ENCODE results near the gene SLC7A11.
A peak's percentile ranks its signal among the peaks of the same experiment; 100 is the strongest.
"Not testable (repeated sequence)": the region's sequence is repeated elsewhere in the genome, so short reads cannot be mapped to it uniquely, and the experiment has no call there.

The SLC7A11 gene

DNA sequence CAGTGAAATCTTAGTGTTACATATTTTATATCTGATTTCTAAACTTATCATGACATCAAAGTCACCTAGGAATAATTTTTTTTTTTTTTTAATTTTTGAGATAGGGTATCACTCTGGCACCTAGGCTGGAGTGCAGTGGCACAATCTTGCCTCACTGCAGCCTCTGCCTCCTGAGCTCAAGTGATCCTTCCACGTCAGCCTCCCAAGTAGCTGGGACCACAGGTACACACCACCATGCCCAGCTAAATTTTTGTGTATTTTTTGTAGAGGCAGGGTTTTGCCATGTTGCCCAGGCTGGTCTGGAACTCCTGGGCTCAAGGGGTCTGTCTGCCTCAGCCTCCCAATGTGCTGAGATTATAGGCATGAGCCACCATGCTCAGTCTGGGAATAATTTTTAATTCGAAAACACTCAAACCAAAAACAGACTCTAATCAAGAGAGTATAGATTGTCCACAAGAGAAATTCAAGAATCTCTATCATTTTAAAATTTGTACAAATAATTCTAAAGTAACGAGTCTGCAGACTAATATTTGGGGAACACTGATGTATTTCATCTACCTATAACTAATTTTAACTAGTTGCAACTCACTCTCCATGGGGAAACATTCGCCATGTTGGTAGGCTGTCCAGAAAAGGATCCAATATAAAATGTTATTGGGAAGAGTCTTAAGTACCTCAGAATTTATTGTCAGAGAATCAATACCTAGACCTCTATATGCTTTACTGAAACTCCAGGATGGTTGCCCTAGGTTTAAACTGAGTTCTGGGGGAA is 3.4 kb downstream of the SLC7A11 start:
- H3K4me3 ChIP-seq (replicated peaks in 1 of 2; ENCODE audit: low read depth in 2 of 2, low read length in 2 of 2), result peak overlapping the region in 1 of 2 donors; percentile 75
- DNase-seq (ENCODE audit: low read depth in 2 of 2), result no peak
- TF ChIP-seq, protein P1, sequence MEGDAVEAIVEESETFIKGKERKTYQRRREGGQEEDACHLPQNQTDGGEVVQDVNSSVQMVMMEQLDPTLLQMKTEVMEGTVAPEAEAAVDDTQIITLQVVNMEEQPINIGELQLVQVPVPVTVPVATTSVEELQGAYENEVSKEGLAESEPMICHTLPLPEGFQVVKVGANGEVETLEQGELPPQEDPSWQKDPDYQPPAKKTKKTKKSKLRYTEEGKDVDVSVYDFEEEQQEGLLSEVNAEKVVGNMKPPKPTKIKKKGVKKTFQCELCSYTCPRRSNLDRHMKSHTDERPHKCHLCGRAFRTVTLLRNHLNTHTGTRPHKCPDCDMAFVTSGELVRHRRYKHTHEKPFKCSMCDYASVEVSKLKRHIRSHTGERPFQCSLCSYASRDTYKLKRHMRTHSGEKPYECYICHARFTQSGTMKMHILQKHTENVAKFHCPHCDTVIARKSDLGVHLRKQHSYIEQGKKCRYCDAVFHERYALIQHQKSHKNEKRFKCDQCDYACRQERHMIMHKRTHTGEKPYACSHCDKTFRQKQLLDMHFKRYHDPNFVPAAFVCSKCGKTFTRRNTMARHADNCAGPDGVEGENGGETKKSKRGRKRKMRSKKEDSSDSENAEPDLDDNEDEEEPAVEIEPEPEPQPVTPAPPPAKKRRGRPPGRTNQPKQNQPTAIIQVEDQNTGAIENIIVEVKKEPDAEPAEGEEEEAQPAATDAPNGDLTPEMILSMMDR (IDR thresholded peaks at IDR 0.05; ENCODE audit: low read depth, low read length), result no peak

DNA sequence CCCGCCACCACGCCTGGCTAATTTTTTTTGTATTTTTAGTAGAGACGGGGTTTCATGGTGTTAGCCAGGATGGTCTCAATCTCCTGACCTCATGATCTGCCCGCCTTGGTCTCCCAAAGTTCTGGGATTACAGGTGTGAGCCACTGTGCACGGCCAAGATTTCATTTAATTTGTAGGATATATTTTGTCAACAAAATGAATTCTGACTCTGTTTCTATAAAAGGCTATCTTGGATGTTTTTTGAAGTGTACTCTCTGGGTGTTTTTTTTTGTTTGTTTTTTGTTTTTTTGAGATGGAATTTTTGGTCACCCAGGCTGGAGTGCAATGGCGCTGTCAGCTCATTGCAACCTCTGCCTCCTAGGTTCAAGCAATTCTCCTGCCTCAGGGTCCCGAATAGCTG is 5.0 kb downstream of the SLC7A11 start:
- not testable (repeated sequence) for DNase-seq (ENCODE audit: low read depth in 2 of 2); H3K4me3 ChIP-seq (replicated peaks in 1 of 2; ENCODE audit: low read depth in 2 of 2, low read length in 2 of 2)

DNA sequence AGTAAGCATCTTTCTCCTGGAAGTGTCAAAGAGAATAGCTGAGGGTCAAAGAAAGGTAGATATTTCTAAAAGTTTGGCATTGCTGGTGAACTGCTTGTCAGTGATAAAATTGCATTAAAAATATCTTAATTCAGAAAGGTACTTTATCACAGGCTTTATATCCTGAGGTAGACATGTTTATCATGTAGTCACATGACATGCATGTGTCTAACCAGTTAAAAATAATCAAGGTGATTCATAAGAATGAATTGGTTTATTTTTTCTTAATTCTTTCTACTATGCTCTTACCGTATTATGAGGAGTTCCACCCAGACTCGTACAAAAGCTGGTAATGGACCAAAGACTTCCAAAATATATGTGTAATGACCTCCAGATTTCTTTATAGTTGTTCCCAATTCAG is 6.1 kb downstream of the SLC7A11 start:
- TF ChIP-seq, protein P1 (IDR thresholded peaks at IDR 0.05; ENCODE audit: low read depth, low read length), result no peak
- no peak for DNase-seq (ENCODE audit: low read depth in 2 of 2)
- H3K4me3 ChIP-seq (replicated peaks in 1 of 2; ENCODE audit: low read depth in 2 of 2, low read length in 2 of 2), result no peak overlapping the region

DNA sequence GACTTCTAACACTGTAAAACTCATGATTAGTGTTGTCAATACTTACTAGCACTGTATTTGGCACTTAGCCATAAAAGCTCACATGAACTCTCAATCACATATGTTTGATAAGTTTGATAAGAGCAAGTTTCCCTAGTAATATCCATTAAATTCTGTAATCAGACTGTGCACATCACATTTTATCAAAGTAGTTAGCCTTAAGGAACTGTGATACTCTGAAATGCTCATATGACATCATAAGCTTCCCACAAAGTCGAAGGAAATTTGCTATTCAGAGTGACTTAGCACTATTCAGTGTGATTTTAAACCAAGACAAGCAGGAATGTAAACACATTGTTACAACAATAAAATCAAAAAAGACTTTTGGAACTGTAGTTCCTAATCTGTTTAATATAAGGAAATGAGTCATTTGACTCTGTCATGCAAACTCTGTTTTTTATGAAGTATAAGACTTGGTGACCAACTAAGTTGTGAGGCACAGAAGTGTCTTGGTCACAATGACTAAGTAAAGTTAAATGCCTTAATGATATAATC is 6.7 kb downstream of the SLC7A11 start:
- H3K4me3 ChIP-seq (replicated peaks in 1 of 2; ENCODE audit: low read depth in 2 of 2, low read length in 2 of 2), result no peak overlapping the region
- DNase-seq (ENCODE audit: low read depth in 2 of 2), result peak; percentile 91 to 96
- TF ChIP-seq, protein P1 (IDR thresholded peaks at IDR 0.05; ENCODE audit: low read depth, low read length), result no peak

DNA sequence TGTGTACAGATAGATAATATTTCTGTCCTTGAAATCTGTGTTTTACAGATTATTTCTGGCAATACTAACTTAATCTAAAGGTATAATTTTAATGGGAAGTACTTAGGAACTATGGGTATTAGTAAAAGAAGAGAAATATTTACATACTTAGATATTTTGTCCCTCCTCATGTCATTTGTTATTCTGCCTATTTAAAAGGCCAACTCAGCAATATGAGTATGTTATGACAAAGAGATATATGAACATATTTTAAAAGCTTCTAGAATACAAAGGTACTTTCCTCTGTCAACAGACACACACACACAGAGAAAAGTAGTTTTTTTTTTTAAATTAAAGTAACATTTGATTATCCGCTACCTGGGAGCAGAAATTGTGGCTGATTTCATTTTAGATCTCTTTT is 7.9 kb downstream of the SLC7A11 start:
- DNase-seq (ENCODE audit: low read depth in 2 of 2), result no peak
- TF ChIP-seq, protein P1 (IDR thresholded peaks at IDR 0.05; ENCODE audit: low read depth, low read length), result no peak
- H3K4me3 ChIP-seq (replicated peaks in 1 of 2; ENCODE audit: low read depth in 2 of 2, low read length in 2 of 2), result no peak overlapping the region

DNA sequence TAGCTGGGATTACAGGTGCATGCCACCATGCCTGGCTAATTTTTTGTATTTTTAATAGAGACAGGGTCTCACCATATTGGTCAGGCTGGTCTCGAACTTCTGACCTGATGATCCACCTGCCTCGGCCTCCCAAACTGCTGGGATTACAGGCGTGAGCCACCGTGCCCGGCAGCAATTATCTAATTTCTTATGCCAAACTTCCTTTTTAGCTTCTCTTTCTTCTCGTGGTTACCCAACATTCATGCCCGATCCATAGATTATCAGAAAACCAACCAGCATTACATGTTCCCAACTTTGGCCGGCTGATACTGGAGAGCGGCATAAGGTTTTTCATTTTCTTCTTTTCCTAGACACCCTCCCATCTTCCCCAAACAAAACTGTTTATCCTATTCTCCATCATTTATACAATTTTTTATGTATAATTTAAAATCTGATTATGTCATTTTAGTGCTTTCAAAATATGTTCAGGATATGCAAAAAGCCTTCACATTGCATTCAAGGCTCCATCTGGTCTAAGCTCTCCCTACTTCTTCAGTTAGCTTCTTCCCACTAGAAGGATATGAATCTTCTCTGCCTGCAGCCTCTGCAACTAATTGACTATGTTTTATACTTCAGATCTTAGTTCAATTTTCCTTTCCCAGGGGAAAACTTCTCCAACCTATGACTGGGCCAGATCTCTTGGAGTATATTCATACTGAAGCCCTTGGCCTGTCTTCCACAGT is 8.7 kb downstream of the SLC7A11 start:
- no peak for DNase-seq (ENCODE audit: low read depth in 2 of 2)

DNA sequence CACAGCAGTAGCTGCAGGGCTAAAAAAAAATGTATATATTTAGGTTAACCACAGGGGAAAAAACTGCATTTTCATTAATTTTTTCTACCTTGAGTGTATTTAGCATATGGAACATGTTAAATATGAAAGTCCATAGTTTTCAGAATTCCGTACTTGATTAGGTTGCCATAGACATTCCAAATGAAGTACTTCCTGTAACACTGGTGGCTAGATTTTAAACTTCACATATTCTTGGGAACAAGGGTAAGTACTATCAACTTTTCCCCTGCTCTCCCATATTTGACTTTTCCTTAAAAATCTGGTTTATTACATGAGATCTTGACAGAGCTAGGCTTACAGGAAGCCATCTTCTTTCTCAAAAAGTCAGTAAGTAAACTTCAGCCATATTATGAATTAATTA is 9.8 kb downstream of the SLC7A11 start:
- no peak overlapping the region for H3K4me3 ChIP-seq (replicated peaks in 1 of 2; ENCODE audit: low read depth in 2 of 2, low read length in 2 of 2)
- TF ChIP-seq, protein P1 (IDR thresholded peaks at IDR 0.05; ENCODE audit: low read depth, low read length), result no peak
- no peak for DNase-seq (ENCODE audit: low read depth in 2 of 2)

More for the DNA sequence above, 8.7 kb downstream of the SLC7A11 start:
- TF ChIP-seq, protein P1 (IDR thresholded peaks at IDR 0.05; ENCODE audit: low read depth, low read length), result no peak
- no peak overlapping the region for H3K4me3 ChIP-seq (replicated peaks in 1 of 2; ENCODE audit: low read depth in 2 of 2, low read length in 2 of 2)
